NB4 (cell line): ENCODE data around the gene NAPA.

Experiments
- MAX ChIP-seq: IDR thresholded peaks from 2 replicates; pipeline ENCODE4 v1.6.1; 2011; ENCODE audit warnings: low read depth, low read length
- POLR2A ChIP-seq: IDR thresholded peaks from 2 replicates; pipeline ENCODE4 v1.6.1; 2011; ENCODE audit warnings: mild to moderate bottlenecking; ENCODE audit not compliant: insufficient read length; ENCODE audit errors: extremely low read depth
- TF ChIP-seq, protein P1 (sequence below): IDR thresholded peaks from one replicate; pipeline ENCODE4 v1.5.1; 2012; ENCODE audit warnings: low read depth, low read length

DNA sequence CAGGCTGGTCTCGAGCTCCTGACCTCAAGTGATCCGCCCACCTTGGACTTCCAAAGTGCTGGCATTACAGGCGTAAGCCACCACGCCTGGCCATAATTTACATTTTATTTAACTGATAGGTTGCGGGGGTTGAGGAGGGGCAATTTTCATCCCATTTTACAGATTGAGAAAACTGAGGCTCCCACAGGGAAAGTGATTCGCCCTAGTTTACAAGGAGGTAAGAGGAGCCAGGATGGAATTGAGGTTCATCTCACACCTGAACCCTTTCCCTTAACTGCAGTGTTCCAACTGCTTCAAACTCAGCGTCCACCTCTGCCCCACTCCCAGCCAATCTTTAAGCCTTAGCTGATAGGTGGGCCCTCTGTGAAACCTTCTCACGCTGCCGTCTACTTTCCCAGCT, 4.0 kb upstream of the NAPA start:
- TF ChIP-seq, protein P1, sequence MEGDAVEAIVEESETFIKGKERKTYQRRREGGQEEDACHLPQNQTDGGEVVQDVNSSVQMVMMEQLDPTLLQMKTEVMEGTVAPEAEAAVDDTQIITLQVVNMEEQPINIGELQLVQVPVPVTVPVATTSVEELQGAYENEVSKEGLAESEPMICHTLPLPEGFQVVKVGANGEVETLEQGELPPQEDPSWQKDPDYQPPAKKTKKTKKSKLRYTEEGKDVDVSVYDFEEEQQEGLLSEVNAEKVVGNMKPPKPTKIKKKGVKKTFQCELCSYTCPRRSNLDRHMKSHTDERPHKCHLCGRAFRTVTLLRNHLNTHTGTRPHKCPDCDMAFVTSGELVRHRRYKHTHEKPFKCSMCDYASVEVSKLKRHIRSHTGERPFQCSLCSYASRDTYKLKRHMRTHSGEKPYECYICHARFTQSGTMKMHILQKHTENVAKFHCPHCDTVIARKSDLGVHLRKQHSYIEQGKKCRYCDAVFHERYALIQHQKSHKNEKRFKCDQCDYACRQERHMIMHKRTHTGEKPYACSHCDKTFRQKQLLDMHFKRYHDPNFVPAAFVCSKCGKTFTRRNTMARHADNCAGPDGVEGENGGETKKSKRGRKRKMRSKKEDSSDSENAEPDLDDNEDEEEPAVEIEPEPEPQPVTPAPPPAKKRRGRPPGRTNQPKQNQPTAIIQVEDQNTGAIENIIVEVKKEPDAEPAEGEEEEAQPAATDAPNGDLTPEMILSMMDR, result no peak
- TF ChIP-seq MAX (no peak), POLR2A (no peak)
